ENCODE data around the gene ZNF264.
"Not testable (repeated sequence)": the region's sequence is repeated elsewhere in the genome, so short reads cannot be mapped to it uniquely, and the experiment has no call there.

ZNF264 gene

DNA sequence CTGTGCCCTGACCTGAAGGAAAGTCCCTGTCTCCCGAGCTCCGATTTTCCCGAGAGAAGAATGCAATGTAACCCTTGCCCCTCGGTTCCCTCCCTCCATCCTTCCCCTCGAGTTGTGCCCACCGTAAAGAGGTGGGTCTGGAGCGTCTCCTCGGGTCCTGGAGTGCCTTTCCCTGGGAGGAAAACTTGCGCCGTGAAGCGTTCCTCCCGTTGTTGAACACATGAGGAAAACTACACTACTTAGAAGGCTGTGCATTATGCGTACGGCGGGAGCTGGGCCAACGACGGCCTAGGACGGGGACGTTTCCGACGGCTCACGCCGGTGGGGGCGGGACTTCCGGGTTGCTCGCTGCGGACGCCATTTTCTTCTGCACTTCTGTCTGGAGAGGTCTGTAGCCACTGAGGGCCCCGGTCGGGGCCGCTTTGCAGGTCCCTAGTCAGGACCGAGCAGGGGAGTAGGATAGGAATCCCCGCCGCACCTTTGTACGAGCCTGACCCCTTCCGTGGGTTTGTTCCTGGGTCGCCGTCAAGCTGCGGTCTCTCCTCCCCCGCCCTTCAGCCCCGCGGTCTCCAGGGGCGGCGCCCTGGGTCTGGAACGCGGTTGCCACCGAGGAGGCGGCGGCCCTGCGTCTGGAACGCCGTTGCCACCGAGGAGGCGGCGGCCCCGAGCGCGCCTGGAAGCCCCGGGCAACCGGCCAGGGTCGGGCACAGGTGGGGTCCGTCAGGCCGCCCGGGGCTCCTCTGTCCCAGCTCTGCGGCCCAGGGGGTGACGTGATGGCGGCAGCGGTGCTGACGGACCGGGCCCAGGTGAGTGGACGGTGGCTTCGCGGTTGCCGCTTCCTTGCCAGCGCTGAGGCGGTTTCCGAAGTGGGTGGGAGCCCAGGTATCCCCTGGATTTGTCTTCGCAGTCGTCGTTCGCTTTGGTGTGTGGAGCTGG, at the start of gene ZNF264:
ZNF264 (plus strand) TSS at position 360 of the 936 bp plus-strand sequence; CDS start at position 774, 414 bp downstream.
- DNase-seq: peak; percentile 89

DNA sequence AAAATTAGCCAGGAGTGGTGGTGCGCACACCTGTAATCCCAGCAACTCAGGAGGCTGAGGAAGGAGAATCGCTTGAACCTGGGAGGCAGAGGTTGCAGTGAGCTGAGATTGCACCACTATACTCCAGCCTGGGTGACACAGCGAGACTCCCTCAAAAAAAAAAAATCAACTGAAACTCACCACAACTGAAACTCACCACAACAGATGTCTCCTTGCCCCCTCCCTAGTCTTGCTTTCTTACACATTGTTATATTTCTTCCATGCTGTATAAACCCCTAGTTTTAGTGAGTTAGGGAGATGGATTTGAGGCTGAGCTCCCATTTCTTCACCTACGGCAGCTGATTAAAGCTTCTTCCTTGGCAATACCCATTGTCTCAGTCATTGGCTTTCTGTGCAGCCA, 49.6 kb upstream of the ZNF264 start:
- DNase-seq: no peak

DNA sequence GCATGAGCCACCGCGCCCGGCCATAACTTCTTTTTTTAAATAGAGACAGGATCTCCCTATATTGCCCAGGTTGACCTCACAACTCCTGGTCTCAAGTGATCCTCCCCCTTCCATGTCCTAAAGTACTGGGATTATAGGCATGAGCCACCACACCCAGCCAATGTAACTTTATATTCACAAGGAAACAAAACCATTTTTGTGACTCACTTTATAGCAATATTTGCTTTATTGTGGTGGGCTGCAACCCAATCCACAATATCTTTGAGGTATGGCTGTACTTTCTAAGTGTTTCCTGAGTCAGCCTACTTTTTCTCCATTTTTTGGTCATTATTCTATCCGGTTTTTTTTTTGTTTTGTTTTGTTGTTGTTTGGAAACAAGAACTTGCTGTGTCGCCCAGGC, 38.4 kb upstream of the ZNF264 start:
- DNase-seq: no peak

DNA sequence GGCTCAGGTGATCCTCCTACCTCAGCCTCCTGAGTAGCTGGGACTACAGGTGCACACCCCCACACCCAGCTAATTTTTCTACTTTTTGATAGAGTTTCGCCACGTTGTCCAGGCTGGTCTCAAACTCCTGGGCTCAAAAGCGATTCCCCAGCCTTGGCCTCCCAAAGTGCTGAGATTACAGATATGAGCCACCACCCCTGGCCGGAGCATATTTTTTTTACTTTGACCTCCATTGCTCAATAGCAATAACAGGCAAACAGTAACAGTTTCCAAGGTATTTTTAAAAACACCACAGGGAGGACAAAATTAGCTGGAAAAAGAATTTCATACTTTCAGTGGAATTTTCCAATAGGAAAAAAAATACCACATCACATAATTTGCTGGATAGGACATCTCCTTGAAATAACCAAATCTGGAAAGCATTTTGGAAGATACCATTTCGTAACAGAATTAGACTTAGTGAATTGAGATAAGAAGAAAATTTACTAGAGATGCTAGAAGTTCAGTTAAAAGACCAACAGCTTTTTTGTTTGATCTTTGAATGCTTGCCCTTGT, 29.2 kb upstream of the ZNF264 start:
- no peak for DNase-seq

DNA sequence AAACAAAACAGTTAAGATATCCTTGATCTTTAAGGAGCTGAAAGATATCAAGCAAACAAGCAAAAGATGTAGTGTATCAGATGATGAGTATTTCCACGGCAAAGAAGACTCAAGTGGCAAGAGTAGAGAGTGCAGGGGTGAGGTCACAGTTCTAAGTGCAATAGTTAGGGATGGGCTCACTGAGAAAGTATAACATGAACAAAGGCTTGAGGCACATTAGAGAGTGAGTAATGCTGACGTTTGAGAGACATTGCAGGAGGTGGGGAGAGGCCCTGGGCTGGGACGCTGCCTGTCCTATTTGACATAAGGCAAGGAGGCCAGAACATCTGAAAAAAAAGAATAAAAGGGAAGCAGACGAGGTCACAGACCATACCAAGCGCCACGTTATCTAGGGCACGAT, 25.5 kb upstream of the ZNF264 start:
- no peak for DNase-seq

DNA sequence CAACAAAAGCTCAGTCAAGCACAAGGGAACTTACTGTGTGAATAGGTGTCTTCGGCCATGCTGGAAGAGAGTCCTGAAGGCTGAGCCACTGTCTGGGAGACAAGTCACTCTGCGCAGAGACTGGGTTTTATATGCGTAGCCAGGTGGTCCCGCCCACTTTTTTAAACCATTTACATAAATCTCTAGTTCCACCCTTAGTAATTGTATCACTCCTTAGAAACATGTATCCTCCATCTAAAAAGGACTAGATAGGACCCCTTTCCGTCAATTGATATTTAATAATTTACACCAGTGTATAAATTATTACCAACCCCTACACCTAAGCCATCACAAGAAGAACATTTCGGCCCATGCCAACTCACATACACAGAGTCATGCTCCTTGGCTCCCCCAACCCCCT, 23.9 kb upstream of the ZNF264 start, which contains the start of gene DUXA:
DUXA (minus strand) TSS at position 101 of the 400 bp plus-strand sequence; CDS start at position 59, 42 bp downstream.
- DNase-seq: no peak

DNA sequence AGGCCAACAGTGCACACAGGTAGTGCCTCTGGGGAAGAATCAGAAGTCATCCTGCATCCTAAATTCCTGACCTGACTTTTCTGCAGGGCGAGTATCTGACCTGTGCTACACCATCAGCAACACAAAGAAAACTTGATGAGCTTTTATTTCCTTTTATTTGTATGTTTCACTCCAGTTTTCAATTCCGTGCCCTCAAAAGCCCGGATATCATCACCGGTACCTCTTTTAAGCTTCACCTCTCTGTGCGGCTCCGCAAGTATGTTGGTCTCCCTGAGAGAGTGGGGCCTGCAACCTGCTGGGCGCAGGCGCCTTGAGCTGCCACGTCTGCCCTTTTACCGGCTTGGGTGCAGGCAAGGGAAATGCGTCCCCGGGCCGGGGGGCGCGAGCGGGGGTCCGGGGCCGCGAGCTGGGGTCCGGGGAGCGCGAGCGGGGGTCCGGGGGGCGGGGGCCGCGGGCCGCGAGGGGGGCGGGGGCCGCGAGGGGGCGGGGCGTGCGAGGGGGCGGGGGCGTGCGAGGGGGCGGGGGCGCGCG, 19.7 kb upstream of the ZNF264 start:
- DNase-seq: peak; percentile 51

DNA sequence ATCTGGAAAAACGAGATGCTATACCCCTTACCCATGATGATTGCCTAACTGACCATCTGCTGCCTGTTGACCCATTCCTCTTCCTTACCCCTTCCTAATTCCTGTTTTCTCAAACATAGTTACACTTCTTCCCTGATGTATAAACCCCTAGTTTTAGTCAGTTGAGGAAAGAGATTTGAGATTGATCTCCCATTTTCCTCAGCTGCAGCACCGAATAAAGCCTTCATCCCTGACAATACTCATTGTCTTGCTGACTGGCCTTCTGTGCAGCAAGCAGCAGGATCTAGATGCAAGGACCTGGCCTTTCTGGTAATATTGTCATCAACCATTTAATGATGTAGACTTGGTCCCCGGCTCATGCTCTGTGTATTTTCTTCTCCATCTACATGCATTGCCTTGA, 999 bp upstream of the ZNF264 start:
- no peak for DNase-seq

DNA sequence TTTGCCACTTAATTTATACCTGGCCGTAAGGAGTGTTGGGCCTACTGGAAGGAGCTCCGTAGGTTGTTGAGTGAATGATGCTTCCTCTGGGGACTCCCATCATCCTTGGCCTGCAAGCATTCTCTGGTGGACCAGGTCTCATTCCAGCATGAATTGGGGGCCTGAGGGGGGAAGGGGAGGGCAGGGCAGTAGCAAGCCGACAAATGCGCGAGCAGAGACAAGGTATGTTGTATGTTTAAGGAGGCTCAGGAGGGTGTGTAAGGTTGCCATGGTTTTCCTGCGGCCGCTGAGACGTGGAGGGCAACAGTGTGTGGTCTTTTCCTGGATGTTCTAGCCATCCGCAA, 749 bp downstream of the ZNF264 start:
- no peak for DNase-seq

DNA sequence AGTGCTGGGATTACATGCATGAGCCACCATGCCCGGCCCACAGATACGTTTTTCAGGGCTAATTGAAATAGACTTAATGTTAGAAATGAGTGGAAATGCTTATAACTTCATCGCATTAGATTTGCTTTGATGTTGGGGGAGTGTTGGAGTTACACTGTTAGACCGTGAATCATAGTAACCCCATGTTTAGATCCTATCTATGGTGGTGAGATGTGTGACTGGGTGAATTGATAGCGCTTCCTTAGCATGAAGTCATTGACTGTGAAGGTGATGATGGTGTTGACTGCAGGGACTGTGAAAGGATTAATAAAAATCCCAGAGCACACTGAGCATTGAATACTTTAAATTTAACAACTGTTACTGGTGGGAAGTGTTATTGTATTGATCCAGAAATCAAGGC, 1.7 kb downstream of the ZNF264 start:
- DNase-seq: no peak

DNA sequence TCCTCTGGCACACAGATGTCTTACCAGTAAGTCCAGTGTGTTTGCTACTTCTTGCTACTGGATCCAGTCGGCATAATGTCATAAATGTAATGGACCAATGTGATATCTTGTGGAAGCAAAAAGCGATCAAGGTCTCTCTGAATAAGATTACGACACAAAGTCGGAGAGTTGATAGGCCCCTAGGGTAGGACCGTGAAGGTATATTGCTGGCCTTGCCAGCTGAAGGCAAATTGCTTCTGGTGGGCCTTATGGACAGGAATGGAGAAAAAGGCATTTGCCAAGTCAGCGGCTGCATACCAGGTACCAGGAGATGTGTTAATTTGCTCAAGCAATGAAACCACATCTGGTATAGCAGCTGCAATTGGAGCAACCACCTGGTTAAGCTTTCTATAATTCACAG, 6.6 kb downstream of the ZNF264 start:
- not testable (repeated sequence) for DNase-seq

DNA sequence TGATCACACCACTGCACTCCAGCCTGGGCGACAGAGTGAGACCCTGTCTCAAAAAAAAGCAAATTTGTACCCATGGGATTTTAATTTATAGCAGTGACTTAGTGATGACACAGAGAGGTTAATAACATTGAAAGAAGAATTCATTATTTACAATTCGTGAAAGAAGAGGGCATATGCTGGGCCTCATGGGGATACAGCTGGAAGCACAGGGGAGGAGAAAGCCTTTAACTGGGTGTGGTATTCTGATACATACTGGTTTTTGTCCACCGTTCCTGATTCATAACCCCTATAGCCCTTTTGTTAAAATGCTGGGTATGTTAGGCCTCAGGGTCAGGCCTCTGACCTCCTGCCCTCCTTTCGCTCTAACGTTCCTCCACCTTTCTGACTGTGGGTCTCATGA, 10.9 kb downstream of the ZNF264 start:
- no peak for DNase-seq

DNA sequence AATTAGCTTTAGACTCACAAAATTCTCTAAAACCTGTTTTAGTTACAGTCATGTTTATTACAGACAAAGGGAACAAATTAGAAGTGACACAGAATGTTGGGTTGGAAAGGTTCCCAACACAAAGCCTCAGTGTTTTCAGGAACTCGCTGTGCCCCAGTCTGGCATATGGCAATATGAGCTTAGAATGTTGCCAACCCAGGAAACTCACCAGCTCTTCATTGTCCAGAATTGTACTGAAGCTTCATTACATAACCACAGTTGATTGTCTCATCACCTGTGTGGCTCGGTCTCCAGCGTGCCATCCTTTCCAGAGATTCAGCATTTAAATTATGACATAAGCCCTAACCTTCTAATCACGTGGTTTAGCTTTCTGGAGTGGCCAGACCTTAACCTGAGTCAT, 19.1 kb downstream of the ZNF264 start:
- no peak for DNase-seq

DNA sequence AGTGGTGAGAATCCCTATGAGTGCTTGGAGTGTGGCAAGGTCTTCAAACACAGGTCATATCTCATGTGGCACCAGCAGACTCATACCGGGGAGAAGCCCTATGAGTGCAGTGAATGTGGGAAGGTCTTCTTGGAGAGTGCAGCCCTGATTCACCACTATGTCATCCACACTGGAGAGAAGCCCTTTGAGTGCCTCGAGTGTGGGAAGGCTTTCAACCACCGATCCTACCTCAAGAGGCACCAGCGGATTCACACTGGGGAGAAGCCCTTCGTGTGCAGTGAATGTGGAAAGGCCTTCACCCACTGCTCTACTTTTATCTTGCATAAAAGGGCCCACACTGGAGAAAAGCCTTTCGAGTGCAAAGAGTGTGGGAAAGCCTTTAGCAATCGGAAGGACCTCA, 20.8 kb downstream of the ZNF264 start:
- DNase-seq: no peak

DNA sequence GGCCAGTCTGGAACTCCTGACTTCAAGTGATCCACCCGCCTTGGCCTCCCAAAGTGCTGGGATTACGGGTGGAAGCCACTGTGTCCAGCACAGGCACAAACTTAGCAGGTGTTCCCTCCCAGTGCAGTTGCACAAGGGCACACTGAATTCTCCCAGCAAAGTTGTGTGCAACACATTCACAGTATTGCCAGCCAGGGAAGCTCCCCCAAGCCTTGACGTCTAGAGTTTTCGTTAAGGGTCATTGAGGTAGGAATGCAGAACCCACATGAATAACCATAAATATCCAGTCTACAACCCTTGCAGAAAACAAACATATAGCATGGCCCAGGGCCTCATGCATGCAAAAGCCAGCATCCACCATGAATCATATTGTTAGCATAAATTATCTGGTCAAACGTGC, 36.2 kb downstream of the ZNF264 start:
- no peak for DNase-seq

DNA sequence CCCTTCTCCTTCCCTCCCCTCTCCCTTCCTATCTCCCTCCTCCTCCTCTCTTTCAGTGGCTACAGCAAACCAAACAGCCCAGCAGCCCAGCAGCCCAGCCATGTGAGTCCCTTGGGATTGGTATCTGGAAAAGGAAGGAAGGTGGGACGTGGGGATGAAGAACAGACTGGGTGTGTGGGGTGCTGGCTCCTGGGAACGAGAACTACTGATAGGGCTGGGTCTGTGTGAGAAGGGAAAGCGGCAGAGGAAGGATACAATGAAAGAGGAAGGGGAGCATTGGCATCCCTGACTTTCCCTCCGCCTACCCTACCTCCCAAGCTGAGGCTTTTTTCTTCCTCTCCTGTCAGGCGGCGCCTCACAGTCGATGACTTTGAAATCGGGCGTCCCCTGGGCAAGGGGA, 40.4 kb downstream of the ZNF264 start:
- DNase-seq: no peak

DNA sequence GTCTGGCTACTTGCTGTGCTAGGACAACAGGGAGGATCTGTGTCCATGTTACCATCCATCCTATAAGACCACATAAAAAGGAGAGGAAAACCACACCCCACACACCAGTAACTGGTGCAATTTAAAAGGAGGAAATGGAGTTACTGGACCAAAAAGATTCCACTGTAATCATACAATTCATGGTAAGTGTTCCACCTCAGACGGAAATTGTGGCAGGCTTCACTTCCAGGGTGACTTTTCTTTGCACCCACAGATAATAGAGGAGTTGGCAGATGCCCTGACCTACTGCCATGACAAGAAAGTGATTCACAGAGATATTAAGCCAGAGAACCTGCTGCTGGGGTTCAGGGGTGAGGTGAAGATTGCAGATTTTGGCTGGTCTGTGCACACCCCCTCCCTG, 41.9 kb downstream of the ZNF264 start:
- DNase-seq: no peak

DNA sequence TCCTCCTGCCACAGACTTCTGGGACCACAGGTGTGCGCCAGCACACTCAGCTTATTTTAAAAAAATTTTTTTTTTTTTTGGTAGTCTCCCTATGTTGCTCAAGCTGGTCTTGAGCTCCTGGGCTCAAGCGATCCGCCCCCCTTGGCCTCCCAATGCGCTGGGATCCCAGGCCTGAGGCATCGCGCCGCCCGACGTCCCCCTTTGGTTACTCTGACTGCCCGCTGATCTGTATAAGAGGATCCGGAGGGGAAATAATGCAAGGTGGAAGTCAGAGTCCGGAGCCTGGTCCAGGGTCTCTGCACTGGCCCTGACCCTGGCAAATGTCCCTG, 48.6 kb downstream of the ZNF264 start:
- no peak for DNase-seq

DNA sequence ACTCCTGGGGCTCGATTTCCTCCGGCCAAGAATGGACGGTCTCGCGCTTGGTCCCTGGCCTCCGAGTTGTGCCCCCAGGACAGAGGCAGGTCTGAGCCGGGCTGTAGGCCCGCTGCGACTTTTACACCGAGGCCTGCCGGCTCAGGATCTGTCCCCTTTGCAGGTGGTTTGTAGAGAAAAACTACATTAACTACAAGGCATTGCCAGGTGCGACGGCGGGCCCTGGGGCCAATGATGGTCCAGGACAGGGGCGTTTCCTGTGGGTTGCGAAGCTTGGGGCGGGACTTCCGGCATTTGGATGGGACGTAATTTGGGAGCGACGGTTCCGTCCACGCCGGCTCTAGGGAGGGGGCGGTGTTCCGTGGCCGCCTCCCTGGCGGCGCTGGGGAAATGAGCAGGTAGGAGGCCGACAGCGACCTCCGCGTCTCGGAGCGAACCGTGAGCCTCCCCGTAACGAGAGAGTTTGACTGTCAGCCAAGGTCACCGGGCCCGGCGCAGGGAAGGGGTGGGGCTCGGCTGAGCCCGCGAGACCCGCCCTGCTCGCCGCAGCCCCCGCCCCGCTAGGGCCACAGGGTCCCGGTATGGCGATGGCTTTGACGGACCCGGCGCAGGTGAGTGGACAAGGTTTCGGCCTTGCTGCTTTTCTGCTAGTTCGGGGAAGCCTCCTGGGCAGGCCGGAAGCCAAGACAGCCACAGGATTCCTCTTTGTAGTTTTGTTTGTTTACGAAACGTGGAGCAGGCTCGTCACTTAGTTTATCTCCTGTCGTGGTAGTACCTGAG, 49.2 kb downstream of the ZNF264 start, which contains the start of gene ZNF805:
ZNF805 (plus strand) TSS at position 322 of the 780 bp plus-strand sequence; CDS start at position 582, 260 bp downstream.
- DNase-seq: peak; percentile 98

DNA sequence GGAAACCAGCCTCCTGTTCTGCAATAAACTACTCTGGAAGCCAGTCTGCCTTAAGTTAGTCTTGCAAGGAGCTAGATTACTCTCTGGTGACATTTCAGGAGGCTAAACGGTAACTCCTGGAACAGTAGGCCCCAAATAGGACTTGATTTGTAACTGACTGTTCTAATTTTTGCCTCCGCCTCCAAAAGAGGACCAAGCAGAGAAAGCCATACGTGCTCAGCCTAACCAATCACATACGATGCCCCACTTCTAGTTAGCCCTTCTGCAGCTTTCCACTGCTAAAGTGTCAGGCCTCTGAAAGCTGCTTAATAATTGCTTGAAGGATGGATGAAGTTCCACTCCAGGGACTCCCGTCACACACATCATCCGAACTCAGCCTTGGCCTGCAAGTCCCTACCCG, 49.9 kb downstream of the ZNF264 start:
- no peak for DNase-seq

DNA sequence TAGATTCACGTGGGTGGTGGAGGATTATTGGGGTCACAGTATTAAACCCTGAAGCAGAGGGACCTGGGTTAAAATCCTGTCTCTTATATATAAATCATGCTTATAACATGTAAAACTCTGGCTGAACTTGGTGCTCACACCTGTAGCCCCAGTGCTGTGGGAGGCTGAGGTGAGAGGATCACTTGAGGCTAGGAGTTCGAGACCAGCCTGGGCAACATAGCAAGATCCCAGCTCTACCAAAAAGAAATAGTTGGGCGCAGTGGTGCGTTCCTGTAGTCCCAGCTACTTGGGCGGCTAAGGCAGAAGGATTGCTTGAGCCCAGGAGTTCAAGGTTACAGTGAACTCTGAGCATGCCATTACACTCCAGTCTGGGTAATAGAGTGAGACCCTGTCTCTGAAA, 51.5 kb downstream of the ZNF264 start:
- no peak for DNase-seq

DNA sequence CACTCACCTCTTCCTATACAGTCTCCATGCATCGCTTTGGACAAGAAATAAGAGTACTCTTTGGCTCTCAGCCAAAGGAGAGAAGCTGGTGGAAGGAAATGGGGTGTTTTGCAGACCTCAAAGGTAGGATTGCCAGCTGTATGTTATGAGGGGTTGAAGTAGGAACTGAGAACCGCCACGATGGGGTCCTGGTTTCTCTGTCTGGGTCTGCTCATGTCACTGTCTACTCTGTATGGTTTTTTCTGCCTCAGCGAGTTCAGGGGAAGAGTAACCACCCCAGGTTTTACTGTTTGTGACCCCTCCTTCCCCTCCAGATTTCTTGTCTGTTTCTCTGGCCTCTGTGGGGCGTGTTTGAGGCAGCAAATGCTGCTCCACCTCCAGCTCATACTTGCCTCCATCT, 53.2 kb downstream of the ZNF264 start:
- DNase-seq: no peak

DNA sequence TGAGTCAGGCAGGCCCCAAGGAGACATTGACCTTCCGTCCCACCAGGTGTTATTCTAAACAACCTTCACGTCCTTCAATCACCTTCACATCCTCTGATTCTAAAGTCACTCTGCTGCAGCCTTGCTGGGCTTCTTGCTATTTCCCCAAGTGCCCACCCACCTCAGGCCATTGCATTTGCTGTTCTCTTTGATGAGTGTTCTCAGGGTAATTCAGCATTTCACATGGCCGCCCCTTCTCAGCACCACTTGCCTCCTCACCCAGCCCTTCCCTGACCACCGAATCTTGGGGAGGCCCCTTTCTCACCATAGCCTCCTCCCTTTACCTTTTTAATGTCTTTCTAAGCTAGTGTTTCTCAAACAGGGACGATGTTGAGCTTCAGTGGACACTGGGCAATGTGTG, 53.8 kb downstream of the ZNF264 start:
- DNase-seq: no peak

DNA sequence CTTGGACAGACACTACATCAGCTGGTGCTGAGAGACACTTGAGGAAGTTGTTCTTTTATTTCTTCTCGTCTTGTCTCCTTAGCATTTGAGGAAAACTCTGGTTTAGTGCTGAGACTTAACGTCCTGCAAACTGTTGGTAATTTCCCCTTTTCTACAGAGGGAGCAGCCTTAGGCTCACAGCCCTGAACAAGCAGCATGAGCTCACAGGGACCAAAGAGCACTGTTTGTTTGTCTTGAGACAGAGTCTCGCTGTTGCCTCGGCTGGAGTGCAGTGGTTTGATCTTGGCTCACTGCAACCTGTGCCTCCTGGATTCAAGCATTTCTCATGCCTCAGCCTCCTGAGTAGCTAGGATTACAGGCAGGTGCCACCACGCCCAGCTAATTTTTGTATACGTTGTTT, 54.7 kb downstream of the ZNF264 start:
- no peak for DNase-seq

Measured in CD4-positive, alpha-beta T cell treated with Interleukin-21 for 1 hour (primary cell).